NOMO-1 (cell line): ENCODE results near the gene SLC35A5.
"Not testable (repeated sequence)": the region's sequence is repeated elsewhere in the genome, so short reads cannot be mapped to it uniquely, and the experiment has no call there.

Experiments used
- DNase-seq, 2 experiments: peaks; one replicate each; lab custom pipeline; 2025; ENCODE audit not compliant: unreplicated experiment in 2 of 2; lab: John Stamatoyannopoulos, UW

SLC35A5 gene, protein sequence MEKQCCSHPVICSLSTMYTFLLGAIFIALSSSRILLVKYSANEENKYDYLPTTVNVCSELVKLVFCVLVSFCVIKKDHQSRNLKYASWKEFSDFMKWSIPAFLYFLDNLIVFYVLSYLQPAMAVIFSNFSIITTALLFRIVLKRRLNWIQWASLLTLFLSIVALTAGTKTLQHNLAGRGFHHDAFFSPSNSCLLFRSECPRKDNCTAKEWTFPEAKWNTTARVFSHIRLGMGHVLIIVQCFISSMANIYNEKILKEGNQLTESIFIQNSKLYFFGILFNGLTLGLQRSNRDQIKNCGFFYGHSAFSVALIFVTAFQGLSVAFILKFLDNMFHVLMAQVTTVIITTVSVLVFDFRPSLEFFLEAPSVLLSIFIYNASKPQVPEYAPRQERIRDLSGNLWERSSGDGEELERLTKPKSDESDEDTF

DNA sequence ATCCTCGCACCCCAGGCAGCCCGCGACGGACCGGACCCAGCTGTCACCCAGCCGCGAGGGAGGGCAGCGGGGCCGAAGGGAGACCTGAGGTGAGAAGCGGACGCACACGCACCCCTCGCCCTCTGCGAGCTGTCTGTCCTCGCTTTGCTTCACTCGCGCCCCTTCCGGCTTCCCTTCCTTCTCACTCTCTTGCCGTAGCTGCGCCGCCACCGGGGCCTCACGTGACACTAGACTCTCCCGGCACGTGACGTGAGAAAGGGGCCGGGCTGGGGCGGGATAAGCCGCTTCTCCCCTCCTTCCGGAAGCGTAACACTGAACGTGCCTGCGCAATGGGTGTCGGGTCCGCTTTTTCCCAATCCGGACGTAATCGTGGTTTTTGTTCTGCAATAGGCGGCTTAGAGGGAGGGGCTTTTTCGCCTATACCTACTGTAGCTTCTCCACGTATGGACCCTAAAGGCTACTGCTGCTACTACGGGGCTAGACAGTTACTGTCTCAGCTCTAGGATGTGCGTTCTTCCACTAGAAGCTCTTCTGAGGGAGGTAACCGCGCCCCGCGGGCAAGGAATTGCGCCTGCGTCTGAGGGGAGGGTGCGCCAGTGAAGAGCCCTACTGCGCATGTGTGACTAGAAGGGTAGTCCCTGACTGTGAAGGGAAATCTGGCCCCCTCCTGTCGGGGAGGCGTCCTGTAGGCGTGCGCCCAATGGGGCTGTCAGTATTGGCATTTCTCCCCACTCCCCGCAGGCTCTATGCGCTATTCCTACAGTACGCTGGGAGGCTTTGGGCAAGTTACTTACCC lies at the start of gene SLC35A5, which contains the start of gene ATG3:
Gene SLC35A5 (plus strand): TSS at position 312 of the 796 bp plus-strand sequence. CDS start 1,359 bp downstream, outside the sequence.
Gene ATG3 (minus strand): TSS at position 229 of the 796 bp plus-strand sequence. CDS start 434 bp downstream, outside the sequence.
- DNase-seq, result peak; percentile 99

- no peak for DNase-seq
Measured at GRCh38 chr3:112512320-112512719, 49.5 kb upstream of the SLC35A5 start.

- DNase-seq, result no peak
Measured at GRCh38 chr3:112514527-112515128, 47.2 kb upstream of the SLC35A5 start.

- DNase-seq, result peak in 1 of 2 experiments; percentile 25
Measured at GRCh38 chr3:112518970-112519369, 42.9 kb upstream of the SLC35A5 start.

DNA sequence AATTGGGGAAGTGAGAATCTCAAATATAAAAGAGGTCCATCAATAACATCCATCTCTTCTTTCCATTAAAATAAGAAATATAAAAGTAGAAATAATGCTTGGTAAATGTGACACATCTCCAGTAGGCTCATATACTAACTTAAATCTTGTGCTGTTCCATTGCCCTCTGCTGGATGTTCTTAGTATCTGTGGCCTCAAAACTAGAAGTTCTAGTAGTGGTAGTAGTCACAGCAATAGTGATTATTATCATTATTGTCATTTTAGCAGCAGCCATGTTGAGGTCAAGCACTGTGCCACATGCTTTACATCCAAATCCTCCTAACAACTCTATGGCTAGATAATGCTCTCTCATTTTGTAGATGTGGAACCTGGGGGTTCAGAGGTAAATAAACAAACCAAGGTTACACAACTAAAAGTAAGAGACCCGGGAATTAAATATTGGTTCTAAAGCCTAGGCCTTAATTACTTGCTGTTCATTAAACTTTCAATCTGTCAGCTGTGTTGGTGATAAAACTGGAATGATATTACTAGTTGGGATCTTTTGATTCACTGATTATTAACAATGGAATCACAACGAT lies 42.3 kb upstream of the SLC35A5 start:
- peak; percentile 44 to 77 for DNase-seq

GRCh38 chr3:112524127-112524526 lies 37.7 kb upstream of the SLC35A5 start:
- not testable (repeated sequence) for DNase-seq

- no peak for DNase-seq
Measured at GRCh38 chr3:112530573-112530972, 31.3 kb upstream of the SLC35A5 start.

GRCh38 chr3:112531358-112531781 lies 30.5 kb upstream of the SLC35A5 start:
- DNase-seq, result peak; percentile 24 to 30

GRCh38 chr3:112539825-112540650 lies 21.8 kb upstream of the SLC35A5 start:
- DNase-seq, result peak in 1 of 2 experiments; percentile 7

DNA sequence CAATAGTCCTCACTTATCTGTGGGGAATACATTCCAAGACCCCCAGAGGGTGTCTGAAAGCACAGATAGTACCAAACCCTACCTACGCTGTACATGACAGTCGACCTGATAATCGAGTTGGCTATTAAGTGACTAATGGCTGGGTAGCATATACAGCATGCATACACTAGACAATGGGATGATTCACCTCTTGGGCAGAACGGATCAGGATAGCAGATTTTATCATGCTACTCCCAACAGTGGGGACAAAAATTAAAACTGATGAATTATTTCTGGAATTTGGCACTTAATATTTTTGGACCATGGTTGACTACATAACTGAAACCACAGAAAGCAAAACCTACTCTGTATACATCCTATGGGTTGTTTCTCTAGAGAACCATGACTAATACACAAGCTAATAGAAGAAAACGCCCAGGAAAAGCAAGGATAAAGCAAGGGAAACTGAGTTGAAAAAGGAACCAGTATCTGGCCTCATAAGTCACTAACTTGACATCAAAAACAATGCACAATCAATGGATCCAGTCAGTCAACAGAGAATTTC lies 15.6 kb upstream of the SLC35A5 start:
- no peak for DNase-seq

GRCh38 chr3:112550859-112551258 lies 11.0 kb upstream of the SLC35A5 start:
- no peak for DNase-seq

DNA sequence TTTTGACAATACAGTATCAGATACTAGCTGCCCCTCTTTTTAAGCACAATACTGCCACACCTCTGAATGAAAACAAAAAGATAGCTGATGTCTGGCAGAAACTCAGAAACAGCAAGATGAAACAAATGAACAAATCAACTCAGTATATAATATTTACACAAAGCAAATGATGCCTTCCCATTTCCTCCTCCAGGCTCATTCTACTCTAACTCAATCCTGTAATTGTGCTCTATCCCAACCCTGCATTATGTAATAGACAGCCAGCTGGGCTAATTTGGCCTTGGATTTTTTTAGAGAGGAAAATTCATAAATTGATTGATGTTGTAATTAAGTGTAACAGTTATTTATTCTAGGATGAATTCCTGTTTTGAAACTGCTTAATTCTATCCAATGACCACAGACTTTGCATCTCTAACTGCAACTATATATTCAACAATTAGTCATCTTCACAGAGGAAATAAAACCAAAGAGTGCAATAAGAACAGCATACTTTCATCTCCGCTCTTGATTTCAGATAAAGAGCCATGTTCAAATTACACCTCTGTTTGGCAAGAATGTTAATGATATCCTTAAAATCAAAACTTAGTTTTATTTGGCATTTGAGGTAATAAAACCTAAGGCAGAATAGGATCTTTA lies 6.2 kb upstream of the SLC35A5 start:
- peak in 1 of 2 experiments; percentile 66 for DNase-seq

DNA sequence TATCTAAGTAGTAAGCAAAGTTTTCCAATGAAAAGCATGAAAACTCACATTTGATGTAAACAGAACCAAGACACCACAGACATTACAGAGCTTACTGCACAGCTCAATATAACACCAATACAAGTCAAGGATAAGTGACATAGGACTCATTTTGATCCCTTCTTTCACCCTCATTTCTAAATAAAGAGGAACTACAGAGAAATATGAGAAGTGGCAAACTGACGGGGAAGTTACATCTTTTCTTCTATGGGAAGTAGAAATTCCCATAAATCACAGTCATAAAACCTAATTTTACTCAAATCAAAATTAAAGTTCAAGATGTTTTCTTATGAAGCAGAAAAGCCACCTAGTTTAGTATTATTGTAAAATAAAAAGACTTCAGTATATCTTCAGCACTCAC lies 3.9 kb upstream of the SLC35A5 start:
- DNase-seq, result peak; percentile 48 to 88

DNA sequence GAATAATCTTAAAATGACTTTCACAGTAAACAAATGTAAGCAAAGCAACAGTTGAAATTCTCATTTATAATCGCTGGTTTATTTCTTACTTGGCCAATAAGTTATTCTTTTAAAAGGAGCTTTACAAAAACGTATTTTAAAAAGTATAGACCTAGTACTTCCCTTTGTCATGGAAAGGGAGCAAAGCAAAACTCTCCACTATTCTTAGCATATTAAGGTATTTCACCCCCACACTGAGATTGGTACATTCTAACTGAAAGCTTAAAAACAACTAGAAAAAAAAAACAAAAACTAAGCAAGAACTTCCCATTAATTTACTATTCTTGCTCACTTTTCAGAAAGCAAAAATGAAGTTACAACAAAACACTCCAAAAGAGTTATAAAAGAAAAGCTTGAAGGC lies 1.5 kb upstream of the SLC35A5 start:
- DNase-seq, result no peak

DNA sequence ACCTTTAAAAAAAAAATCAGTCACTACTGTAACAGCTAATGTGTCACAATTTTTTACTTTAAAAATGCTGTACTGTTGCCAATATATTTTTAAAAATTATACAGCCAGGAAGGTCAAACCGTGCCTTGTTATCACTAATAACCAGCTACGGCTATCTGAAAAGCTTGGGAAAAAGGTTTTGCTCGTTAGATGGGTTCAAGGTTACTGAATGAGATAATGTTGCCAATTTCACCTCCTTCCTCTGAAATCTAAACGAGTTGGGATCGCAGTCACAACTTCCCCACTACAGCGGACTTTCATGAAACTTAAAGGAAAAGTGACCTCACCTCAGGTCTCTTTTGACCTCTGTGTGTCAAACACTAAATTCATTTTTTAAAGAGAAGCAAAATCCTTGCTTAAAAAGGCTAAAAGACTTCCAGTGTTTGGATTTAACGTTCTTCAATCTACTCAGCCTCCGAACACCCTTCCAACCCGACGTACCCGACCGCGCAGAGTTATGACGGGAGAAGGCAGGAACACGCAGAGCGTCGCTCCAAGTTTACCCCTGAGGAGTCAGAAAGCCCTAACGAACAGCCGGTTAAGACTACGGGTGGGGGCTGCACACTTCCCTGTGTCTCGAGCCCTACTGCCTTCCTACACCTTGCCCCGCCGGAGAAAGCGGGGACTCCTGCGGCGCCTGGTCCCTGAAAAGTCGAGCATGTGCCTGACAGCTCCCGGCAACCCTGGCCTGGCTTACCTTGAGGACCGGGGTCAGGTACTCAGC lies 943 bp upstream of the SLC35A5 start:
- DNase-seq, result peak; percentile 50 to 82

GRCh38 chr3:112561484-112561733 lies 436 bp upstream of the SLC35A5 start:
- DNase-seq, result peak; percentile 64 to 77

GRCh38 chr3:112564247-112564939 lies 2.5 kb downstream of the SLC35A5 start:
- not testable (repeated sequence) for DNase-seq

- no peak for DNase-seq
Measured at GRCh38 chr3:112564940-112565305, 3.1 kb downstream of the SLC35A5 start.
